Thyroid gland (tissue), 4 donors: Measurements from ENCODE around the gene CAMTA1.

Experiments used
- POLR2A ChIP-seq, 2 donors: fragments of 450-650 bp; IDR thresholded peaks; one replicate each; pipeline ENCODE4 v1.6.1; 2017; ENCODE audit warnings: antibody characterized with exemption in 2 of 2, mild to moderate bottlenecking in 2 of 2, moderate library complexity in 1 of 2
- TF ChIP-seq, protein P1 (sequence below), 6 experiments: fragments of 200-600 bp in 3 of 6; fragments of 450-650 bp in 3 of 6; sonication (generic) in 3 of 6; IDR thresholded peaks; one replicate each; pipeline ENCODE4 v1.5.1; 2016 to 2019; ENCODE audit warnings: antibody characterized with exemption in 6 of 6, mild to moderate bottlenecking in 2 of 6, inconsistent platforms in 1 of 6, moderate library complexity in 1 of 6

DNA sequence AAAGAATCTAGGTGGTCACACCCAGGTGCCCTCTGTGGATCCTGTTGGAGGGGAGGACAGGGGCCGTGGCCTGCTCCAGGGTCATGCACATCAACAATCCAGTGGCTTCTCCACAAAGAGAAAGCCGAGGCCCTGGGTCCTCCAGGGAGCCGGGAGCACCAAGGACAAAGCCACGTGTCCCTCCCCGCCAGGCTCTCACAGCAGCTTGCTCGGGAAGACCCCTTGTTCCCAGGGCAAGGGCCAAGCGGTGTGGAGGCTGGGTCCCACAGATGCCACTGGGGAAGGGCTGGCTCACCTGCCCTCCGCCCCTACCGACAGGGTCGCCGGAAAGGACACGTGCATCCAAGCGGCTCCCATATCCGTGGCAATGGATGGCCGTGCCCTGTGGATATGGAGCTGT, 793.0 kb downstream of the CAMTA1 start:
- TF ChIP-seq POLR2A (IDR thresholded peaks at IDR 0.05), result no peak
- TF ChIP-seq, protein P1, sequence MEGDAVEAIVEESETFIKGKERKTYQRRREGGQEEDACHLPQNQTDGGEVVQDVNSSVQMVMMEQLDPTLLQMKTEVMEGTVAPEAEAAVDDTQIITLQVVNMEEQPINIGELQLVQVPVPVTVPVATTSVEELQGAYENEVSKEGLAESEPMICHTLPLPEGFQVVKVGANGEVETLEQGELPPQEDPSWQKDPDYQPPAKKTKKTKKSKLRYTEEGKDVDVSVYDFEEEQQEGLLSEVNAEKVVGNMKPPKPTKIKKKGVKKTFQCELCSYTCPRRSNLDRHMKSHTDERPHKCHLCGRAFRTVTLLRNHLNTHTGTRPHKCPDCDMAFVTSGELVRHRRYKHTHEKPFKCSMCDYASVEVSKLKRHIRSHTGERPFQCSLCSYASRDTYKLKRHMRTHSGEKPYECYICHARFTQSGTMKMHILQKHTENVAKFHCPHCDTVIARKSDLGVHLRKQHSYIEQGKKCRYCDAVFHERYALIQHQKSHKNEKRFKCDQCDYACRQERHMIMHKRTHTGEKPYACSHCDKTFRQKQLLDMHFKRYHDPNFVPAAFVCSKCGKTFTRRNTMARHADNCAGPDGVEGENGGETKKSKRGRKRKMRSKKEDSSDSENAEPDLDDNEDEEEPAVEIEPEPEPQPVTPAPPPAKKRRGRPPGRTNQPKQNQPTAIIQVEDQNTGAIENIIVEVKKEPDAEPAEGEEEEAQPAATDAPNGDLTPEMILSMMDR (IDR thresholded peaks at IDR 0.05), result no peak
